Endothelial cell of coronary artery (primary cell): ENCODE results near the gene ENTPD8. TPM values are rescaled to one million over a fixed set of nuclear protein-coding genes. Genes with fewer than 3 reads are reported as not detected.

Experiments
- total RNA-seq: library from RNA; depleted of rRNA; stranded (reverse); fragments of >200 nt; gene quantifications from 2 replicates; pipeline ENCODE4 v1.2.3, GENCODE V29; 2014

The ENTPD8 gene, protein sequence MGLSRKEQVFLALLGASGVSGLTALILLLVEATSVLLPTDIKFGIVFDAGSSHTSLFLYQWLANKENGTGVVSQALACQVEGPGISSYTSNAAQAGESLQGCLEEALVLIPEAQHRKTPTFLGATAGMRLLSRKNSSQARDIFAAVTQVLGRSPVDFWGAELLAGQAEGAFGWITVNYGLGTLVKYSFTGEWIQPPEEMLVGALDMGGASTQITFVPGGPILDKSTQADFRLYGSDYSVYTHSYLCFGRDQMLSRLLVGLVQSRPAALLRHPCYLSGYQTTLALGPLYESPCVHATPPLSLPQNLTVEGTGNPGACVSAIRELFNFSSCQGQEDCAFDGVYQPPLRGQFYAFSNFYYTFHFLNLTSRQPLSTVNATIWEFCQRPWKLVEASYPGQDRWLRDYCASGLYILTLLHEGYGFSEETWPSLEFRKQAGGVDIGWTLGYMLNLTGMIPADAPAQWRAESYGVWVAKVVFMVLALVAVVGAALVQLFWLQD
- under 0.01 TPM in 1 of 2 replicates, not detected in the other for total RNA-seq

GRCh38 chr9:137441289-137441934 is at the start of gene ENTPD8:
Gene ENTPD8, minus strand, starts transcription at chr9:137441357. Its CDS starts 3,072 bp downstream, at chr9:137438285.

DNA sequence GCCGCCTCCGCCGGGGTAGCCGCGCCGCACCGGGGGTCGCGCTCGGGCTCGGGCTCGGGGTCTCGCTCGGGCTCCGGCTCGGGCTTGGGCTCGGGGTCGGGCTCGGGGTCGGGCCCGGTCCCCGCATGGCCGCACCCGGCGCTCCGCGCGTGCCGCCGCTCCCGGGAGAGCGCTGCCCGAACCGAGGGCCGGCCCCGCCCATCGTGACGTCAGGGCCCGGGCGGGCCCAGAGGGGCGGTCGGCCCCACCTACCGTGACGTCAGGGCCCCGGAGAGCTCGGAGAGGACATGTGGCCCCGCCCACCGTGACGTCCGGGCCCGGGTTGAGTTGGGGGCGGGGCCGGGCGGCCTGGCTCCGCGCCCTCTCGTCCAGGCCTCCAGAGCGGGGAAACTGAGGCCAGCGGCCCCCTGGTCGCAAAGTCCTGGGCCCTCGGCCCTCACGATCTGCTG is 18.0 kb upstream of the ENTPD8 start, which contains the start of gene NSMF:
Gene NSMF, minus strand, starts transcription at position 183 of the 449 bp plus-strand sequence. CDS start 232 bp downstream, outside the sequence.

GRCh38 chr9:137422604-137423513 is 18.3 kb downstream of the ENTPD8 start, which contains the start of the genes EXD3 and NOXA1:
Gene EXD3, minus strand, starts transcription at chr9:137423162. Its CDS starts 27,805 bp downstream, at chr9:137395357.
Gene NOXA1, plus strand, starts transcription at chr9:137423393. Its CDS starts 137 bp downstream, at chr9:137423530.

Other genes starting within 250 kb of the ENTPD8 start
- gene TPRN, start 240.6 kb downstream of the ENTPD8 start, total RNA-seq, result 4.4 and 5.6 TPM in 2 replicates
- 22.7 and 26.8 TPM in 2 replicates for gene TMEM203, start 235.7 kb downstream of the ENTPD8 start, total RNA-seq
- 2.7 and 3.7 TPM in 2 replicates for gene NDOR1, start 235.7 kb downstream of the ENTPD8 start, total RNA-seq
- 0.09 and 0.19 TPM in 2 replicates for gene RNF208, start 219.1 kb downstream of the ENTPD8 start, total RNA-seq
- 0.19 and 0.45 TPM in 2 replicates for gene CYSRT1, start 216.2 kb downstream of the ENTPD8 start, total RNA-seq
- under 0.01 TPM in 1 of 2 replicates, not detected in the other for gene RNF224, start 213.9 kb downstream of the ENTPD8 start, total RNA-seq
- gene SLC34A3, start 210.5 kb downstream of the ENTPD8 start, total RNA-seq, result not detected in 2 replicates
- gene TUBB4B, start 200.1 kb downstream of the ENTPD8 start, total RNA-seq, result 208 and 307 TPM in 2 replicates
- not detected in 2 replicates for gene STPG3, start 190.1 kb downstream of the ENTPD8 start, total RNA-seq
- 63.9 and 65.0 TPM in 2 replicates for gene NELFB, start 186.0 kb downstream of the ENTPD8 start, total RNA-seq
- 27.3 and 27.6 TPM in 2 replicates for gene TOR4A, start 163.6 kb downstream of the ENTPD8 start, total RNA-seq
- gene NRARP, start 139.1 kb downstream of the ENTPD8 start, total RNA-seq, result 23.3 and 32.2 TPM in 2 replicates
- gene EXD3, start 18.2 kb downstream of the ENTPD8 start, total RNA-seq, result 11.7 and 19.9 TPM in 2 replicates
- gene NOXA1, start 18.0 kb downstream of the ENTPD8 start, total RNA-seq, result 0.18 and 0.56 TPM in 2 replicates
- gene NSMF, start 18.0 kb upstream of the ENTPD8 start, total RNA-seq, result 16.4 and 23.6 TPM in 2 replicates
- gene PNPLA7, start 109.0 kb upstream of the ENTPD8 start, total RNA-seq, result 0.36 and 0.47 TPM in 2 replicates
- gene MRPL41, start 110.5 kb upstream of the ENTPD8 start, total RNA-seq, result 55.2 and 66.5 TPM in 2 replicates
- gene DPH7, start 137.6 kb upstream of the ENTPD8 start, total RNA-seq, result 22.5 and 23.2 TPM in 2 replicates
- gene ZMYND19, start 149.2 kb upstream of the ENTPD8 start, total RNA-seq, result 17.7 and 18.6 TPM in 2 replicates
- gene ARRDC1, start 164.3 kb upstream of the ENTPD8 start, total RNA-seq, result 17.6 and 24.2 TPM in 2 replicates
- gene EHMT1, start 177.6 kb upstream of the ENTPD8 start, total RNA-seq, result 56.5 and 66.8 TPM in 2 replicates